ENCODE measurements around the gene HPX.

Gene HPX

GRCh38 chr11:6458352-6459098, 17.7 kb upstream of the HPX start:
- TF ChIP-seq, protein P1, sequence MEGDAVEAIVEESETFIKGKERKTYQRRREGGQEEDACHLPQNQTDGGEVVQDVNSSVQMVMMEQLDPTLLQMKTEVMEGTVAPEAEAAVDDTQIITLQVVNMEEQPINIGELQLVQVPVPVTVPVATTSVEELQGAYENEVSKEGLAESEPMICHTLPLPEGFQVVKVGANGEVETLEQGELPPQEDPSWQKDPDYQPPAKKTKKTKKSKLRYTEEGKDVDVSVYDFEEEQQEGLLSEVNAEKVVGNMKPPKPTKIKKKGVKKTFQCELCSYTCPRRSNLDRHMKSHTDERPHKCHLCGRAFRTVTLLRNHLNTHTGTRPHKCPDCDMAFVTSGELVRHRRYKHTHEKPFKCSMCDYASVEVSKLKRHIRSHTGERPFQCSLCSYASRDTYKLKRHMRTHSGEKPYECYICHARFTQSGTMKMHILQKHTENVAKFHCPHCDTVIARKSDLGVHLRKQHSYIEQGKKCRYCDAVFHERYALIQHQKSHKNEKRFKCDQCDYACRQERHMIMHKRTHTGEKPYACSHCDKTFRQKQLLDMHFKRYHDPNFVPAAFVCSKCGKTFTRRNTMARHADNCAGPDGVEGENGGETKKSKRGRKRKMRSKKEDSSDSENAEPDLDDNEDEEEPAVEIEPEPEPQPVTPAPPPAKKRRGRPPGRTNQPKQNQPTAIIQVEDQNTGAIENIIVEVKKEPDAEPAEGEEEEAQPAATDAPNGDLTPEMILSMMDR (IDR thresholded peaks at IDR 0.05): no peak

DNA sequence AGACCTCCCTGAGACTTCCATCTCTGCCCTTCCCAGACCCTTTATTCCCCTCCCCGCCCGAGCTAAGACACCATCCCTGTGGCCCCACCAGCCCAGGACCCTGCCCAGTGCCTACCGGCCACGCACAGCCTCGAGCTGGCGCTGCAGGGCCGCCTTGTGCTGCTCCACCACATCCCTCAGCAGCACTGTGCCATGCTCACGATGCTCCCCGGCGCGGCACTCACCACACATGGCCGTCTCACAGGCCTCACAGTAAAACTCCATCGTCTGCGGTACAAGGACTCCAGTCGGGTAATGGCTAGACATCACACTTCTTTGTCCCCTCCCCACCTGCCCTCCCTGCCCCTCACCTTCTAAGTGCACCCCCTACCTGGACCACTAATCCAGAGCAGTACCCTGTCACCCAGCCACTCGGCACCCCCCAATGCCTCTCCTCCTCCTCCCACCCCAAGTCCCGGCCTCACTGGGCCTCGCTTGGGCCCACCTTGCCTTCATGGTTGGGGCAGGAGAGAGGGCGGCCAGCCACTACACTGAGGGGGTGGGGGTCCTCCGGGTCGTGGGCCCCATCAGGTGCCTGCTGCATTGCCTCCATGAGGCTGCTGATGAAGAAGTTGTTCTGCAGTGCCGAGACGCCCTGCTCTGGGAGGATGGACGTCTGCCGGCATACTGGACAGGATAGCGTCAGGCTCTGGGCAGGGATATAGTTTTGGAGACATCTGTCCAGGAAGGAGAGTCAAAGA, 17.0 kb upstream of the HPX start:
- TF ChIP-seq, protein P1 (IDR thresholded peaks at IDR 0.05): no peak

GRCh38 chr11:6456361-6457073, 15.7 kb upstream of the HPX start:
- TF ChIP-seq, protein P1 (IDR thresholded peaks at IDR 0.05): no peak

DNA sequence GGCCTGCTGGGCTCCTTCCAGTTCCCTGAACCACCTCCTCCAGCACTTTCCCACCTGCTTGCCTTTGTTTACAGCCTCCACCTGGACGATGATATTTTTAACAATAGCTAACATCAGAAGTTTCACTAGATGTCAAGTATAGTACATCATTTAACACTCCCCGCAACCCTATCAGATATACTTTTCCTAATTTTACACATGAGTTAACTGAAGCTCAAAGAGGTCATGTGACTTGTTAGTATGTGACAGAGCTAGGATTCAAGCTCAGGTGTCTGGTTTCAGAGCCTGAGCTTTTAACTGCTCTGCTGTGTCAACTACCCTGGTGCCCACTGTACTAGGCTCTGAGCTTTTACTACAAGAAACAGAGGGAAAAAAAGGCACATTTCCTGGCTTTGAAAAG, 14.3 kb upstream of the HPX start:
- TF ChIP-seq, protein P1 (IDR thresholded peaks at IDR 0.05): no peak

- TF ChIP-seq, protein P1 (IDR thresholded peaks at IDR 0.05): no peak
Measured at GRCh38 chr11:6453152-6453551, 12.4 kb upstream of the HPX start.

DNA sequence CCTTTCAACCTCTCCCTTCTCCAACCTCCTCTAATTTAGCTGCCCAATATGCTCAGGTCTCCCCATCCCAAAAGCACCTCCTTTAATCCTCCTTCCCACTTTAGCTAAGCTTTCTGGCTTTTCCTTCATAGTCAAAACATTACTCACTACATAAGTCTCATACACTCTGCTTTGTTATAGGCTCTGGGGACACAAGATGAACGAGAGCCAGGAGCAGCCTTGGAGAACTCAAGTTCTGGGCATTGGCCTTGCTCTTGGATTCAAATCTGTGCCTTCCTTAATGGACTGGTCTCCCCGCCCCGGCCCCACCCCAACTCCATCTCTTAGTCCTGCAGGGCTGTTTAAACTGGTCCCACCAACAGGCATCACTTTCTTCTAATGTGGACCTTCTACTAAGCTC, 11.4 kb upstream of the HPX start:
- TF ChIP-seq, protein P1 (IDR thresholded peaks at IDR 0.05): no peak

DNA sequence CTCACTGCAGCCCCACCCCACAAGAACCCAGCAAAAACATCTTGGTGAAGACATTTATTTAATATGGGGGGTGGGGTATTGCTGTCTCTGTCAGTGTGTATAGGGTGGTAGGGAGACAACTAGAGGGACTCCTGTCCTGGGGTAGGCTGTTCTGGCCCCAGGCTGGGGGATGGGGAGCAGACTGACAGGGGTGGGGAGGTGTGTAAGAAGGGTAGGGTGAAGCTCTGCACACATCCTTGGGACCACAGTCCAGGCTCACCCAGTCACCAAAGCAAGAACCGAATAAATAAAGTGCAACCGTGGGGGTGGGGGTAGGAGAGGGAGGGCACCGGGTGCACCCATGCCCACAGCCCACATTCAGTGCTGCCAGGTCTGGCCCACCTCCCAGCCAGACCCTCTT, 7.8 kb upstream of the HPX start:
- TF ChIP-seq, protein P1 (IDR thresholded peaks at IDR 0.05): no peak

Data from LNCAP (cell line).